Kasumi-1 (cell line): ENCODE results near the gene RRN3.
"Not testable (repeated sequence)": the region's sequence is repeated elsewhere in the genome, so short reads cannot be mapped to it uniquely, and the experiment has no call there.

Experiments used
- DNase-seq, 2 experiments: peaks; one replicate each; lab custom pipeline; 2025; lab: John Stamatoyannopoulos, UW

The RRN3 gene, protein sequence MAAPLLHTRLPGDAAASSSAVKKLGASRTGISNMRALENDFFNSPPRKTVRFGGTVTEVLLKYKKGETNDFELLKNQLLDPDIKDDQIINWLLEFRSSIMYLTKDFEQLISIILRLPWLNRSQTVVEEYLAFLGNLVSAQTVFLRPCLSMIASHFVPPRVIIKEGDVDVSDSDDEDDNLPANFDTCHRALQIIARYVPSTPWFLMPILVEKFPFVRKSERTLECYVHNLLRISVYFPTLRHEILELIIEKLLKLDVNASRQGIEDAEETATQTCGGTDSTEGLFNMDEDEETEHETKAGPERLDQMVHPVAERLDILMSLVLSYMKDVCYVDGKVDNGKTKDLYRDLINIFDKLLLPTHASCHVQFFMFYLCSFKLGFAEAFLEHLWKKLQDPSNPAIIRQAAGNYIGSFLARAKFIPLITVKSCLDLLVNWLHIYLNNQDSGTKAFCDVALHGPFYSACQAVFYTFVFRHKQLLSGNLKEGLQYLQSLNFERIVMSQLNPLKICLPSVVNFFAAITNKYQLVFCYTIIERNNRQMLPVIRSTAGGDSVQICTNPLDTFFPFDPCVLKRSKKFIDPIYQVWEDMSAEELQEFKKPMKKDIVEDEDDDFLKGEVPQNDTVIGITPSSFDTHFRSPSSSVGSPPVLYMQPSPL

DNA sequence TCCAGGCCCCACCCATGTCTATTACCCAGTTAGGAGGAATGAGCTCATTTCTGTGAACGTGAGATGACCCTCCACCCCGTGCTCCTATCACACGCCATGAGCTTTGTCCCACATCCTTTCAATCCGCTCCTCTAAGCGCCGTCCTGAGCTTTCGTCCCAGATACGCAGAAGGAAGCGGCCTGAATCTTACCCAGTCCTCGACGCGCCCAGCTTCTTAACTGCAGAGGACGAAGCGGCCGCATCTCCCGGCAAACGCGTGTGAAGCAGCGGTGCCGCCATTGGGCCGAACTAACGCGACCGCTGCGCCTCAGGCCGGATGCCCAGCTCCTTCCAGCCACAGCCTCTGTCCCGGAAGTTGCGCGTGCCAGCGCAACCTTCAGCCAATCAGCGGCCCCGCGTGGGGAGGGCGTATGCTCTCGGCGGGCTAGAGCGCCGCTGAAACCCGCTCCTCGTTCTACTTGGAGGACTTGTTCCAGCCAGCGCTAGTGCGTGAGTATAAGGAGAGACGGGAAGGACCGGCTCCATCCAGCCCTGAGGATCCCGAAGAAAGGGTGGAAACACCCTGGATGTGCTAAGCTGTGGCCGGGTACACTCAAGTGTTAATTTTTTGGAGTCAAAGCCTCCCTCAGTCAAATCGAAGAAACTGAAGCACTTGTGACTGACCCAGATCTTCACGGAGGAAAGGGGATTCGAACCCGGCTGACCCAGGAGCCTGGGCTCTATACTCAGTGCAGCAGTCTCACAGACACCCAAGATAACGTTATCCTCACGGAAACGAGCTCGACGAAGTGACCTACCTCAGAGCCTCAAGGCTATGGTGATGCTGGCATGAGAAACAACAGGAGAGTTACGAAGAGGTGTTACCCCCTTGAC lies at the start of gene RRN3:
TSS of gene RRN3 (minus strand) at position 318 of the 873 bp plus-strand sequence. CDS start at position 279, 39 bp downstream.
- DNase-seq = peak; percentile 58 to 69

DNA sequence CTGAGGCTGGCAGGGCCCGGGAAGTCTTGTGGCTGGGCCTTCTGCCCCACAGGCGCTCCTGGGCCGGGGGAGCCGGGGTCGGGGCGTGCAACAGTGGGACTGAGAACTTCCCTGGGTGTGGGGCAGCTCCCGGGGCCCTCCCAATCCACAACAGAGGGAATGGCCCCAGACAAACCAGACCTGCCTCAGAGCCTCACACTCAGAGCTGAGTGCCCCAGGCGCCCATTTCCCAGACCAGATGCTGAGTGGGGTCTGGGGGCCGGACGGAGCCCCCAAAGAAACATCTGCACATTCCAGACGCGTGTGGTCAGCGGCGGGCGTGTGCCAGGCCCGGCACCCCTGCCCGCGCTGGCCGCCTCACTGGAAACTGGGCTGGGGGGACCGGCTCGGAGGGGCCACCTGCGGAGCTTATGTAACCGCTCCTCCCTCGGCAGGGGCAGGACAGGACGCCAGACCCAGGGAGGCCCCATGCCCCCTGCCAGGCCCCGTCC lies 49.6 kb upstream of the RRN3 start:
- DNase-seq = not testable (repeated sequence)

DNA sequence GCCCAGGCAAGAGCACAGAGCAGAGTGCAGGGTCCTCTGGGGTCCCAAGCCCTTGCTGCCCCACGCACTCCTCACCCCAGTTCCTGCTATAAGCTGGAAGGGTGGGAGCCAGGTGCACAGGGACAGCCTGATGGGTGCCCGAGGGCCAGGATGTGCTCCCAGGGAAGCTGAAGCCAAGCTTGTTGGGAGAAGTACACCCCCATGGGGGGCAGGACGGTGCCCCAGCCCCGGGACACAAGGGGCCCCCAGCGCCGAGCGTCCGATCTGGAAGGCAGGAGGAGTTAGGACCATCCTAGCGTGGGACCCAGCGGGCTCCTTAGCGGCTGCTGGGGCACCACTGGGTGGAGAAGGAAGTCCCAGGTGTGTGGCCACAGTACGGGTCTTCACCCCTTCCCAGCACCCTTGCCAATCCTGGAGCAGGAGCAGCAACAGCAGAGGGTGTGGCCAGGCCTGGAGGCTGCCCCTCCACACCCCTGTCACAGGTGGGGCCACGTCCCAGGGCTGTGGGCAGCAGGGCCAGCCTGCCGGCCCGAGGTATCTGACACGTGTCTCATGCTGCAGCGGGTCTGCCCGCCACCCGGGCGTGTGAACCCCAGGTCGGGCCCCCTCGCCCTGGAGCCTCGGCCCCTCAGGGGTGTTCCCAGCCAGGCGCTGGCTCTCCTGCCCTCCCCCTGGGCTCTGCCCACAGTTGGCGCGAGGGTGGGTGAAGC lies 49.0 kb upstream of the RRN3 start:
- DNase-seq = not testable (repeated sequence)

DNA sequence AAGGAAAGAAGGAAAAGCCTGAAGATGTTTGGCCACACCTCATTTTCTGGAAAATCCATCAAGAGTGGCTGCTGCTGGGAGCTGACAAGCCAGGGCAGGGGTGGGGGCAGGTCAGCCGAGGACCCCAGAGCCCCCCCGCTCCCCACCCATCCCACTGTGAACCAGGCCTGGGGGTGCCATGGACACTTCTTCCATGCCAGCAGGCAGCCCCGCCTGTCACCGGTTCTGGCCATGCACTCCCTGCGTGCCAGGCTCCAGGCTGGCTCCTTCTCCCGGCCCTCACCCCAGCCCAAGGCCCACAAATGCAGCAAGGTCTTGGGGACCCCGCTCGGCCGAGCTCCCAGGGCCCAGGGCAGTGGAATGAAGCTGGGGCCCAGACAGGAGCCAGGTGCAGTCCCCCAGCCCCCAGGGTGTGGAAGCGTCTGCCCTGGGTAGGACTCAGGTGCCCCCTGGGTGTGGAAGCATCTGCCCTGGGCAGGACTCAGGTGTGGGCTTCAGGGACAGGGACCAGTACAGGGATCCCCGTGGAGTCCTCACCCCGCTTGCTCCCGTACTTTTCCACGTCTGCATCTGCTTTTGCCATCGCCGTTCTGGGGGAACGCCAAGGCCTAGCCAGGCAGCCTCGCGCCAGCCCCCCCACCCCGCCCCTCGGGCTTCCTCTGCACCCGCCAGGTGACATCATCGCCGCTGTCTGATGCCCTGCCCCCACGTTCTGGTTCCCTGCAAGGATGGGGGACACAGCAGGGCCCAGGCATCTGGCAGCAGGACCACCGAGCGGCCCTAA lies 48.2 kb upstream of the RRN3 start:
- DNase-seq = not testable (repeated sequence)

DNA sequence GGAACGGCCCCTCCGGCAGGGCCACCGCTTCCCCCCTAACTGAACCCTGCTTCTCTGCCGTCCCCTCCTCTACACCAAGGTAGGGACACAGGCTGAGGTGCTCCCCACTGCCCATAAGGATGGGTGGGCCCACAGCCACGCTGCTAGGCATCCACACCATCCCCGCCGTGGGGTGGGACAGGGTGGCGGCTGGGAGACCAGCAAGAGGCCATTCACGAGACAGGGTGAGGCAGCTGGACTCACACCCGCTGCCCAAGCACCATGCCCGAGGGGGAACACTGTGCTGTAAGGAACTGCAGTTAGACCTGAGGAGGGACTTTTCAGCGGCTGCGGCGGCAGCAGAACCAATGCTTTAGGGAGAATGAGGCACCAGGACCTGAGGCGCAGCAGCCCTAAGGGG lies 47.5 kb upstream of the RRN3 start:
- no peak for DNase-seq

DNA sequence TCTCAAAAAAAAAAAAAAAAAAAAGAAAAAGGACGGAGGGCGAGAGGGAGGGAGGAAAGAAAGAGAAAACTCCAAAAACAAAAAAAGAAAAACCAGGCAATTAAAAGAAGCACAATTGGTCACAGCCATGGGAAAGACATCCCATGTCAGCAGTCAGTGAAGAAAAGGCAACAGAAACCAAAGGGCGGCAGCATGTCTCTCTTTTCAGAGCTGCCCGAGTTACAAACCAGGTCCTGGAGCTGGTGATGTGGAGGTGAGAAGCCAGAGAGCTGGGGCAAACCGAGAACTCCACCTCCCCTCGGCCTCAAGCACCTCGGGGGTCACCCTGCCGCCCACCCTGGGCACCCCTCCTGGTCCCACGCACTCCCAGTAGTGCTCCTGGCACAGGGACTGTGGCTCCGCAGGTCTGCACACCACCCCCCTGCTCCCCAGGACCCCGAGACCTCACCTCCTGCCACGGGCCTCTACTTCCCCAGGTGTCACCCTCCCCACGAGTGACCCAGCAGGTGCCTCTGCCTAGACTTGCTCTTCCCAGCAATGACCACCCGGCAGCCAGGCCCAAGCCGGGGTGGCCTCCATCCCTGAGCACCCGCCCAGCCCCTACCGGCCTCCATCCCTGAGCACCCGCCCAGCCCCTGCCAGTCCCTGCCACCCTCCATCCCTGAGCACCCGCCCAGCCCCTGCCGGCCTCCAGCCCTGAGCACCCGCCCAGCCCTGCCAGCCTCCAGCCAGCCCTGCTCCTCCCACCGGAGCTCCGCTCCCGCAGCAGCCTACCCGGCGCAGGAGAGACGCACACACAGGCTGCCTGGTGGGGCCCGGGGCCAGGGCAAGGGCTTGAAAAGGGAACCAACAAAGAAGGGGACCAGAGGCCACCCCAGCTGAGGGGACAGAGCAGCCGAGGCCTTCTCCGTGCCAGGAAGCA lies 46.6 kb upstream of the RRN3 start:
- DNase-seq = not testable (repeated sequence)

DNA sequence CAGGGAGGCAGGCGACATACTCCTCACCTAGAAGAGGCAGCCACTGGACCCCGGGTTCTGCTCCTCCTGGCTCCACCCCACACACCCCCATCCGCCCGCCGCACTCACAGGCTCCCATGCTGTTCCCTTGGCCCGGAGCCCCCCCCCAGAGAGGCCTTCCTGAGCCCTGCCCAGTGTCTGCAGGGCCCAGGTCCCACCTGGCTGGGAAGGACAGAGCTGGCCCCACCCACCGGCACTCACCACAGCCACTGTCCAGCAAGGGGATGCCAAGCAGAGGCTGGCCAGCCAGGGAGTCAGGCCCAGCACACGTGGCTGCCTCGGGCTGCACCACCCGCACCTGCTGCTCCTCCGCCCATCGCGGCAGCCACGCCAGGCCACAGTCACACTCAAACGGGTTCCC lies 43.4 kb upstream of the RRN3 start:
- DNase-seq = not testable (repeated sequence)

DNA sequence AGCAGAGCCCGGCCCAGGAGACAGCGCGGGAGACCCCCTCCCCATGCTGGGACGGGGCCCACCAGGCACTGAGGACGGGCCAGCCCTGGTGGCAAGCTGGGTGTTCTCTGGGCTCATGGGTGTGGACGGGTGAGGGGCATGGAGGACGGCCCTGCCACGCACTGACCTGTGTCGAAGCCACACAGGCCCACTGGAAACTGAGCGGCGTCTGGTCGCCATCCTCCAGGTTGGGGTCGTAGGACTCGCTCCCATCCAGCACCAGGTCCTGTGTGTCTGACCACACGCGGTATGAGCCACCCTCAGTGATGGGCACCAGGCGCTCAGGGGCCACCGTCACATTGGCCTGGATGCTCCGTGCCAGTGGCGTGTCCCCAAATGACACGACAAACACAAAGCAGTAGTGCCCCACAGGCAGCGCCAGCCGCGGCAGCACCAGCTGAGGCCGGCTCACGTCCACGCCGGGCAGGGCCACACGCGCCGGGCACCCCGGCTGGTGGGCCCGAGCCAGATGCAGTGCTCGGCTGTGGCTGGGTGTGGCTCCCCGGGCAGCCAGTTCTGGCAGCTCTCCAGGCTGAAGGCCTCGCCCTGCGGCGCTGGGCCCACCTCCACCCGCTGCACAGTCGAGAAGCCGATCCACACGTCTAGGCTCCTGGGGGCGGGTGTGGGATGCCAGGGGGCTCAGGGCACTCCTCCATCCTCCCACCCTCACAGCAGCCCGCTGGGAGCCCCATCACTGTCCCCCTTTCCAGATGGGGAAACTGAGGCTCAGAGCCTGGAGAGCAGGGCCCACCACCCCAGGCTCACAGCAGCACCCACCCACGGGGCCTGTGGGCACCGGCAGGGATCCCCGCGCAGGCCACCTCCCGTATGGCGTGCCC lies 41.6 kb upstream of the RRN3 start:
- DNase-seq = not testable (repeated sequence)

DNA sequence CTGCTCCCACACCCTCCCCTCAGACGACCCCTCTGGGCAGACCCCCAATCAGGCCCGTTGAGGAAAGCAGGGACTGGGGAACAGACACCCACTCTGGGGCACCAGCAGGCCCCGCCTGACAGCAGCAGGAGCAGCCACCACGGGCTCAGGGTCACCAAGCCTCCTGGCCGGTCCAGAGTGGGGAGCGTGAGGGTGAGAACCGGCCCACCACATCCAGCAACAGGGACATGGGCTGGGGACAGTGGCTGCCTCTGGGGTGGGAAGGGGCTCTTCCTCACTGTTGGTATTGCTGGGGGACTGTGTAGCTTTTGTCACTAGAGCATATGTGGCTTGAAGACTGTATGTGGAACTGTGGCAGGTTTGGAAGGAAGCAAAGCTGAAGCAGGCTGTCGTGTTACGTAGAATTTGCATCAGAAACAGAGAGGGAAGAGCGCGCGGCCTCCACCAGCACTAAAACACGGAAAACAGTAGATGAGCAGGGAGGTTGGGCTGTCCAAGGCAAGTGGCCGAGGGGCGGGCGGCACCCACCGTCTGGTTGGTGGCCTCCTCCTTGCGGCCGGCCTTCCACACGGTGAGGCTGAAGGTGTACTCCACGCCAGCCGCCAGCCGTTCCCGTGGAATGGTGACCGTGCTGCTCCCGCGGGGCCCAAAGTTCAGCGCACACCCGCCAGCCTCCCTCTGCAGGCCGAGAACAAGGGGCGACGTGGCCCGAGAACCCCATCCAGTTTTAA lies 40.8 kb upstream of the RRN3 start:
- not testable (repeated sequence) for DNase-seq

DNA sequence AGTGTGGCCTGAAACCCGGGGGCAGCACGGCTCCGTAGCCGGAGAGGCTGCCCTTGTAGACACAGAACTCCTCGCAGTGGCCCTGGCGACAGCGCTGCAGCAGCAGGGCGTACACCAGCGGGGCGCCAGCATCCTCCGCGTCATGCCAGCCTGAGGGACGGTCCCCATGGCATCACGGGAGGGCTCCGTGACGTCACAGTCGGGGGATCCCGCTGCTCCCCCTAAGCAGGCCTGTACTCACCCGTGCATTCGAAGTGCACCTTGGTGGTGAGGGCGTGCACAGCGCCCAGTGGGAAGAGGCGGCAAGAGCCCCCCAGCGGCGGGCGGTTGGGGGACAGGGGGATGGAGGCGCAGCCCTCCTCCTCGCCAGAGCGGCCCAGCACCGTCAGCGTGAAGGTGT lies 39.5 kb upstream of the RRN3 start:
- not testable (repeated sequence) for DNase-seq

DNA sequence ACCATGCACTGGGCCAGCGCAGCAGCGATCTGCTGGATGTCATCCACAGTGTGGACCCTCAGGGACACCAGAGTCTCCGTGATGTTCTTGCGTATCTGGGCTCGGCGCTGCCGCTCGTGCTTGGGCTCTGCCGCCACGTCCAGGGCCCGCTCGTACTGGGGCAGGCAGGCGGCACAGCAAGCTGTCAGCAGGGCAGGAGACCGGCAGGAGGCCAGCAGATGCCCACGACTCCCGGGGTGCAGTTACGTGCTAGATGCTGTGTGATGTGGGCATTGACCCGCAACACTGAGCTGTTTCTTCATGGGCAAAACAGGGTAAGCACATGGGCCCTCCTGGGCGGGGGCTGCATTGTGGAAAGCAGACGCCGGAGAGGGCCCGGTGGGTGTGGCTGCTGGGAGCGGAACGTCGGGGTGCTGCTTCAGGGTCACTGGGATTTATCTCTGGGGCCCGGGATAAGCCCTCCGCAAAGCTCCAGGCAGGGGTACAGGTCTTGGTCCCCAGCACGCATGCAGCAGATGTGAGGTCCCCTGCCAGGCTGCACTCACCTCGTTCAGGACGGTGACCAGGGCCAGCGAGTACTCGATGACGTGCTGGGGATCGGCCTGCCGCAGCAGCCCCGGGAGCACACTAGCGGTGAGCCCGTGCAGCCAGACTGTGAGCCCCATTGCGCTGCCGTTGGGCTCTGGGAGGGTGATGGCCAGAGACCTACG lies 38.8 kb upstream of the RRN3 start:
- DNase-seq = not testable (repeated sequence)

DNA sequence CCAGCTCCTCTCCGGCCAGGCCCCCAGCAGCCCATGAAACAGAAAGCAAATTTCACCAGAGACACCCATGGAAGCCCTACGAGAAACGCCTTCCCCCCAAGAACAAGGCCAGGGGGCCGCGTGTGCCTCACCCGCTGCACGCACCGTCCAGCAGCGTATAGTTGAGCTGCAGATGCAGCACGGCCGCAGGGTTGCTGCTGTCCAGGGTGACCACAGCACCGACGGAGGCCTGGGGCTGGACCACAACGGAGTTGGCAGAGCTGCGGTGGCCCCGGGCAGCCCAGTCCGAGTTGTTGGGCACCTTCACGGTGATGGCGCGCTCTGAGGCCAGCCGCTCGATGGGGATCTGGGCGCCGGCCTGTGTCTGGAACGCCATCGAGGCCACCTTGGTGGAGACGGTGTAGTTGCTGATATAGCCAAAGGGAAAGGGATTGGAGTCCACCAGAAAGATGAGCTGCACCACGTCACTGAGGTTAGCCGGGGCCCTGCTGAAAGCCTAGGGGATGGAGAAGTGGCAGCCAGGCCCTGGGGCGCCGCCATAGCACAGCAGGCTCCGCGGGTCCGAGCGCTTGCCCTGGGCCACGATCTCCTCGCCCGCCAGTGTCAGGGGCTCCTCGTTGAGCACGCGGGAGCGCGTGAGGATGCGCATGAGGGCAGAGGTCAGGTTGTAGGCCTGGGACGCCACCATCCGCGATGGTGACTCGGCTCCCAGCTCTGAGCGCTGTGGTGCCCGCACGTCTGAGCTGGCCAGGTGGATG lies 37.0 kb upstream of the RRN3 start:
- not testable (repeated sequence) for DNase-seq

DNA sequence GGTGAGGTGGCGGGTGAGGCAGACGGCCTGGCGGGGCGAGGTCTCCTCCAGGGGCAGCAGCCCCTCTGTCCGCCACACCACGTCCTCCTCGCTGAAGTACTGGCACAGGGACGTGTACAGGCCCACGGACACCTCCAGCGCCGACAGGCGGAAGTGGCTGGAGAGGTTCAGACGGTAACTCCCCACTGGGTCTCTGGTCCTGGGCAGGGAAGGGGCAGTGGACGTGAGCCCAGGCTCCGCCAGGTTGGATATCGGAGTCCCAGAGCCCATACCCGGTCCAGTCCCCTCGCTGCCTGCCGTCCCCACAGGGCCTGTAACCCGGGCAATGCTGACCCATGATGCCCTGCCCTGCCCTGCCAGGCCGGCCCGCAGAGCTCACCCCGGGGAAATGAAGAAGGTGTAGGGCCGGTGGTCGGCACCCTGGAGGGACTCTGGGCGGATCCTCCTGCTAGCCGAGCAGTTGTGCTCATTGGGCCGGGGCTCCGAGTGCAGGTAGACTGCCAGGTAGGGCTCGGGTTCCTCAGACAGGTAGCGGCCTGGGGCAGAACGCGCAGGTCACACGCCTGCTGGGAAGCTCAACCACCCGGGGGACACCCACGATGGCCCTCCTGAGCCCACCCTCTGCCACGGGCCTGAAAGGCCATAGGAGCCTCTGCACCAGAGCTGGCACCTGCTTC lies 36.3 kb upstream of the RRN3 start:
- DNase-seq = not testable (repeated sequence)

DNA sequence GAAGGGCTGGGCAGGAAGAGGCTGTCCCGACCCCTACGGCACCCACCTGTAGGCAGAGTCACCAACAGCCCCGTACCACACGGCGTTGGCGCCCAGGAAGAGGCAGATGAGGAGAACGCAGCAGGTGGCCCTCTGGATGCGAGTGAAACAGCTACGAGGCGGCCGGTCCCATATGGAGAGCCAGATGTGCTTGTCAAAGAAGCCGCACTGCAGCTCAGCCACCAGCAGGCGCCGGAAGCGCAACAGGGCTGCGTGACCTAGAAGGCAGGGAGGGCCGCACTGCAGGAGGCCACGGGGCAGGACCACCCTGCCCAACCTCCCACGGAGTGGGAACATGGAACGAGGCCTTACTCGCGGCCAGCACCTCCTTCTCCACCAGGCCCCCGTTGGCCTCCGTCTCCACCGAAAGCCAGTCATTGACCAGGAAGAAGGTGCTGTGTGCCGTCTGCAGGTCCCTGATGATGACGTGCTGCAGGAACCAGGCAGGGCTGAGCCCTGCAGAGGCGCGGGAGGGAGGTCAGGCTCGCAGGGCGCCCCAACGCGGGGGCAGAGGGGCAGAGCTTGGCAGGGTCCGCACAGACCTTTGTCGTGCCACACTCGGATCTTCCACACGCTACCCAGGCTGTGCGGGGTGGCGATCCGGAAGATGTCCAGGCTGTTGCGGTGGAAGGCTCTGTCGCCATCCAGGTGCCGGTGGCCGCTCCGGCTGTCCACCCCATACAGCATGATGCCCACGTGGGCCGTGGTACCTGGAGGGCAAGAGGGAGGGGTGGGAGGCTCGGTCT lies 33.8 kb upstream of the RRN3 start:
- not testable (repeated sequence) for DNase-seq

DNA sequence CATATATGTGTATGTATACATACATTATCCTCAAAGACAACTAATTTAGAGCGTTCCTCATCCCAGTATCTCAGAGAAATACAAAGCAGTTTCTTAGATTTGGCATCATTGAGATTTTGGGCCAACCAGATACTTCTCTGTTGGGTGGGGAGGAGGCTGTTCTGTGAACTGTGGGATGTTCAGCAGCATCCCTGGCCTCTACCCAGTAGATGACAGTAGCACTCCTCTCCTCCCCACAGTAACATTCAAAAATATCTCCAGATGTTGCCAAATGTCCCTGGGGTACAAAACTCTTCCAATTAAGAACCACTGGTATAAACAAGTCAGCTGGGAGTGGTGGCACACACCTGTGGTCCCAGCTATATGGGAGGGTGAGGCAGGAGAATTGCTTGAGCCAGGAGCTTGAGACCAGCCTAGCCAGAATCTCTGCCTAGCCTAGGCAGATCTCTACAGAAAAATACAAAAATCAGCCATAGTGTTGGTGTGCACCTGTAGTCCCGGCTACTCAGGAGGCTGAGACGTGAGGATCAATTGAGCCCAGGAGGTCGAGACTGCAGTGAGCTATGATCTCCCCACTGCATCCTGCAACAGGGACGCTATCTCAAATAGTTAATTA lies 6.4 kb upstream of the RRN3 start:
- DNase-seq = not testable (repeated sequence)
